WERI-Rb-1 (cell line): Measurements from ENCODE around the gene NEXMIF.

Experiments used
- DNase-seq: peaks from one replicate; pipeline ENCODE4 v3.0.0-alpha.2; 2020
- H3K27ac ChIP-seq: fragments of 250-450 bp; sonication (Bioruptor Pico); 2 replicates; pipeline ENCODE4 v1.5.1; 2020; ENCODE audit warnings: mild to moderate bottlenecking, moderate library complexity
- H3K27me3 ChIP-seq: fragments of 250-450 bp; sonication (Bioruptor Pico); 2 replicates; pipeline ENCODE4 v1.5.1; 2021; ENCODE audit warnings: mild to moderate bottlenecking, low read depth, moderate library complexity; ENCODE audit not compliant: insufficient read depth, severe bottlenecking
- H3K36me3 ChIP-seq: fragments of 250-450 bp; sonication (Bioruptor Pico); 2 replicates; pipeline ENCODE4 v1.5.1; 2020; ENCODE audit warnings: mild to moderate bottlenecking, moderate library complexity
- H3K4me3 ChIP-seq: 2 replicates; pipeline ENCODE4 v1.5.1; 2011; ENCODE audit warnings: low read depth, mild to moderate bottlenecking, control low read depth, low read length
- H3K9me3 ChIP-seq: fragments of 250-450 bp; sonication (Bioruptor Pico); 2 replicates; pipeline ENCODE4 v1.5.1; 2021; ENCODE audit warnings: mild to moderate bottlenecking, moderate library complexity; ENCODE audit not compliant: severe bottlenecking
- CTCF ChIP-seq: IDR thresholded peaks from 2 replicates; pipeline ENCODE4 v1.5.1; 2011; ENCODE audit warnings: low read depth, mild to moderate bottlenecking, control low read depth, inconsistent platforms, low read length

The NEXMIF gene

GRCh38 chrX:74923942-74924448, 1.3 kb downstream of the NEXMIF start:
- Histone ChIP-seq H3K36me3 (no peaks in the 10 kb centered on the region), H3K4me3 (no peak overlapping the region), H3K9me3 (peaks cover 3% of the 10 kb centered on the region), H3K27ac (no peak overlapping the region), H3K27me3 (peaks cover 51% of the 10 kb centered on the region)
- no peak for TF ChIP-seq CTCF
- DNase-seq = no peak

GRCh38 chrX:74922922-74923543, 2.2 kb downstream of the NEXMIF start:
- Histone ChIP-seq H3K27me3 (peaks cover 51% of the 10 kb centered on the region), H3K36me3 (no peaks in the 10 kb centered on the region), H3K27ac (no peak overlapping the region), H3K4me3 (no peak overlapping the region), H3K9me3 (peaks cover 3% of the 10 kb centered on the region)
- DNase-seq = no peak
- no peak for TF ChIP-seq CTCF

DNA sequence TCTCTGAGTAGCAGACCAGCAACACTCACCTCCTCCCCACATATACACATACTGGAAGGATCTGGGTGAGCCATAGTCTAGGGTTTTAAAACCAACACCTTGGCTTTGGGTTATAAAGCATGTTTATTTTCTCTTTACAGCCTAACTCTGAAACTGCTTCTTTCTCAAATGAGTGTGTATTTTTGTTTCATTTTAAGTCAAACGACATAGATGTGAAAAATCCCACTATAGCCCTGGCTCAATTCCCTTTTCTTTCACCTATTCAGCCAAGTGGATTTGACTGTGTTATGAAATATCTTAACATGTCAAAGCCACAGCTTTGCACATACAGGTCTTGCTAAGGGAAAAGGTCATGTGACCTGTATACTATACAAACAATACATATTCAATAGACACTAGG, 13.8 kb downstream of the NEXMIF start:
- TF ChIP-seq CTCF = no peak
- H3K27me3 ChIP-seq = no peaks in the 10 kb centered on the region
- DNase-seq = no peak

GRCh38 chrX:74906417-74906816, 18.8 kb downstream of the NEXMIF start:
- no peaks in the 10 kb centered on the region for H3K9me3 ChIP-seq
- TF ChIP-seq CTCF = no peak
- no peak for DNase-seq
- no peaks in the 10 kb centered on the region for H3K36me3 ChIP-seq
- no peak overlapping the region for H3K27ac ChIP-seq
- H3K27me3 ChIP-seq = peaks cover 16% of the 10 kb centered on the region
- no peak overlapping the region for H3K4me3 ChIP-seq

More for the DNA sequence above, 13.8 kb downstream of the NEXMIF start:
- Histone ChIP-seq H3K27ac (no peak overlapping the region), H3K36me3 (no peaks in the 10 kb centered on the region), H3K9me3 (no peaks in the 10 kb centered on the region), H3K4me3 (no peak overlapping the region)

DNA sequence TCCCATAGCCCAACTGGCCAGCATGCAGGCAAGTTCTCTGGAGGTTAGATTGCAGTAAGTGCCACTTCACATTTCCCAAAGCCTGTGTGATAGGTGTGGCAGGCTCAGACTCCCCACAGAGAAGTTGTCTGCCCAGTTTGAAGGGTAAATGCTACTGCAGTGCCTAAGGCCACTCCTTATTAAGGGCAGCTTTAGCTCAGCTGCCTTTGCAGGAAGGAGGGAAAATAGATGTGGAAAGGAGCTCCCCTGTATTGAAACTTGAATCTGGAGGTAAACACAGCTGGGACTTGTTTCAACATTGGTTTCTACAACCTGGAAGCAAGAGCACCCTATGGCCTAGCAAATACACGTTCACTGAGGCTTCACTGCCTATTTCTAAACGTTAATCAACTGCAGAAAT, 22.4 kb downstream of the NEXMIF start:
- H3K9me3 ChIP-seq = no peaks in the 10 kb centered on the region
- no peaks in the 10 kb centered on the region for H3K36me3 ChIP-seq
- no peak overlapping the region for H3K27ac ChIP-seq
- no peak for TF ChIP-seq CTCF
- H3K27me3 ChIP-seq = peaks cover 22% of the 10 kb centered on the region
- DNase-seq = no peak
- H3K4me3 ChIP-seq = no peak overlapping the region

GRCh38 chrX:74892561-74892960, 32.7 kb downstream of the NEXMIF start:
- Histone ChIP-seq H3K27ac (no peak overlapping the region), H3K36me3 (no peaks in the 10 kb centered on the region), H3K4me3 (no peak overlapping the region), H3K9me3 (no peaks in the 10 kb centered on the region), H3K27me3 (peaks cover 34% of the 10 kb centered on the region)
- DNase-seq = no peak
- TF ChIP-seq CTCF = no peak
